Measurements from ENCODE around the gene SALL1. TPM values are rescaled to one million over a fixed set of nuclear protein-coding genes. Genes with fewer than 3 reads are reported as not detected.

The SALL1 gene
- total and polyA plus RNA-seq, 9 of the 15 experiments (the other 6 are each of a cell fraction or from before 2014, with no cell fraction given), result not detected

- H3K9me3 ChIP-seq (replicated peaks; ENCODE audit: control insufficient read depth, insufficient read depth, low read depth, low read length), result no peaks in the 10 kb centered on the region
- no peaks in the 10 kb centered on the region for H3K27me3 ChIP-seq (ENCODE audit: control insufficient read depth in 2 of 2, insufficient read depth in 2 of 2, low read length in 2 of 2)
- CTCF ChIA-PET (ENCODE audit: low intra/inter-chr PET ratio), result no interaction called here
- H3K36me3 ChIP-seq (ENCODE audit: control insufficient read depth, insufficient read depth, low read length), result no peaks in the 10 kb centered on the region
- no peaks in the 10 kb centered on the region for H3K4me1 ChIP-seq (replicated peaks in 1 of 2; ENCODE audit: control insufficient read depth in 2 of 2, insufficient read depth in 2 of 2, low read length in 2 of 2)
- no peak overlapping the region for H3K27ac ChIP-seq (ENCODE audit: extremely low read depth, low read depth, low read length)
- 0% methylated on average over 2 of the region's 4 CpGs for WGBS (ENCODE audit: insufficient coverage, low coverage, missing lambda C conversion rate)
- no TSS peak for BruUV-seq (replicated peaks)
- DNase-seq (ENCODE audit: extremely low read depth in 1 of 4, low spot score in 3 of 4) (no peak), ATAC-seq (no peak), FAIRE-seq (no peak)
- no peaks in the 10 kb centered on the region; the same call in 1 of the 2 replicates for H4K20me1 ChIP-seq (replicated peaks; ENCODE audit: control insufficient read depth, insufficient read depth, low read length)
- no peaks in the 10 kb centered on the region for H3K9me1 ChIP-seq (ENCODE audit: control insufficient read depth, insufficient read depth, low read length)
- no peak overlapping the region for H3K4me2 ChIP-seq (ENCODE audit: insufficient read depth, low read length)
- H2AFZ ChIP-seq (ENCODE audit: low read depth, low read length), result no peak overlapping the region
- no peaks in the 10 kb centered on the region for H3K79me2 ChIP-seq (ENCODE audit: control insufficient read depth, insufficient read depth, low read length)
- no peak overlapping the region for H3K4me3 ChIP-seq
- in situ Hi-C loops (cut with MboI), result no loop called here
- intact Hi-C loops (cut with micrococcal nuclease), result no loop called here
- POLR2A ChIA-PET, result no interaction called here
- no peak overlapping the region for H3K9ac ChIP-seq (ENCODE audit: insufficient read depth in 1 of 2, low read depth in 2 of 2, low read length in 2 of 2)
- TF ChIP-seq ZNF316 (IDR thresholded peaks at IDR 0.05) (no peak), TBP (optimal IDR thresholded peaks at IDR 0.05; ENCODE audit: low read depth, low read length) (no peak), ZNF436 (CRISPR knock-in tag; IDR thresholded peaks at IDR 0.05) (no peak)
- TF ChIP-seq, protein P1, sequence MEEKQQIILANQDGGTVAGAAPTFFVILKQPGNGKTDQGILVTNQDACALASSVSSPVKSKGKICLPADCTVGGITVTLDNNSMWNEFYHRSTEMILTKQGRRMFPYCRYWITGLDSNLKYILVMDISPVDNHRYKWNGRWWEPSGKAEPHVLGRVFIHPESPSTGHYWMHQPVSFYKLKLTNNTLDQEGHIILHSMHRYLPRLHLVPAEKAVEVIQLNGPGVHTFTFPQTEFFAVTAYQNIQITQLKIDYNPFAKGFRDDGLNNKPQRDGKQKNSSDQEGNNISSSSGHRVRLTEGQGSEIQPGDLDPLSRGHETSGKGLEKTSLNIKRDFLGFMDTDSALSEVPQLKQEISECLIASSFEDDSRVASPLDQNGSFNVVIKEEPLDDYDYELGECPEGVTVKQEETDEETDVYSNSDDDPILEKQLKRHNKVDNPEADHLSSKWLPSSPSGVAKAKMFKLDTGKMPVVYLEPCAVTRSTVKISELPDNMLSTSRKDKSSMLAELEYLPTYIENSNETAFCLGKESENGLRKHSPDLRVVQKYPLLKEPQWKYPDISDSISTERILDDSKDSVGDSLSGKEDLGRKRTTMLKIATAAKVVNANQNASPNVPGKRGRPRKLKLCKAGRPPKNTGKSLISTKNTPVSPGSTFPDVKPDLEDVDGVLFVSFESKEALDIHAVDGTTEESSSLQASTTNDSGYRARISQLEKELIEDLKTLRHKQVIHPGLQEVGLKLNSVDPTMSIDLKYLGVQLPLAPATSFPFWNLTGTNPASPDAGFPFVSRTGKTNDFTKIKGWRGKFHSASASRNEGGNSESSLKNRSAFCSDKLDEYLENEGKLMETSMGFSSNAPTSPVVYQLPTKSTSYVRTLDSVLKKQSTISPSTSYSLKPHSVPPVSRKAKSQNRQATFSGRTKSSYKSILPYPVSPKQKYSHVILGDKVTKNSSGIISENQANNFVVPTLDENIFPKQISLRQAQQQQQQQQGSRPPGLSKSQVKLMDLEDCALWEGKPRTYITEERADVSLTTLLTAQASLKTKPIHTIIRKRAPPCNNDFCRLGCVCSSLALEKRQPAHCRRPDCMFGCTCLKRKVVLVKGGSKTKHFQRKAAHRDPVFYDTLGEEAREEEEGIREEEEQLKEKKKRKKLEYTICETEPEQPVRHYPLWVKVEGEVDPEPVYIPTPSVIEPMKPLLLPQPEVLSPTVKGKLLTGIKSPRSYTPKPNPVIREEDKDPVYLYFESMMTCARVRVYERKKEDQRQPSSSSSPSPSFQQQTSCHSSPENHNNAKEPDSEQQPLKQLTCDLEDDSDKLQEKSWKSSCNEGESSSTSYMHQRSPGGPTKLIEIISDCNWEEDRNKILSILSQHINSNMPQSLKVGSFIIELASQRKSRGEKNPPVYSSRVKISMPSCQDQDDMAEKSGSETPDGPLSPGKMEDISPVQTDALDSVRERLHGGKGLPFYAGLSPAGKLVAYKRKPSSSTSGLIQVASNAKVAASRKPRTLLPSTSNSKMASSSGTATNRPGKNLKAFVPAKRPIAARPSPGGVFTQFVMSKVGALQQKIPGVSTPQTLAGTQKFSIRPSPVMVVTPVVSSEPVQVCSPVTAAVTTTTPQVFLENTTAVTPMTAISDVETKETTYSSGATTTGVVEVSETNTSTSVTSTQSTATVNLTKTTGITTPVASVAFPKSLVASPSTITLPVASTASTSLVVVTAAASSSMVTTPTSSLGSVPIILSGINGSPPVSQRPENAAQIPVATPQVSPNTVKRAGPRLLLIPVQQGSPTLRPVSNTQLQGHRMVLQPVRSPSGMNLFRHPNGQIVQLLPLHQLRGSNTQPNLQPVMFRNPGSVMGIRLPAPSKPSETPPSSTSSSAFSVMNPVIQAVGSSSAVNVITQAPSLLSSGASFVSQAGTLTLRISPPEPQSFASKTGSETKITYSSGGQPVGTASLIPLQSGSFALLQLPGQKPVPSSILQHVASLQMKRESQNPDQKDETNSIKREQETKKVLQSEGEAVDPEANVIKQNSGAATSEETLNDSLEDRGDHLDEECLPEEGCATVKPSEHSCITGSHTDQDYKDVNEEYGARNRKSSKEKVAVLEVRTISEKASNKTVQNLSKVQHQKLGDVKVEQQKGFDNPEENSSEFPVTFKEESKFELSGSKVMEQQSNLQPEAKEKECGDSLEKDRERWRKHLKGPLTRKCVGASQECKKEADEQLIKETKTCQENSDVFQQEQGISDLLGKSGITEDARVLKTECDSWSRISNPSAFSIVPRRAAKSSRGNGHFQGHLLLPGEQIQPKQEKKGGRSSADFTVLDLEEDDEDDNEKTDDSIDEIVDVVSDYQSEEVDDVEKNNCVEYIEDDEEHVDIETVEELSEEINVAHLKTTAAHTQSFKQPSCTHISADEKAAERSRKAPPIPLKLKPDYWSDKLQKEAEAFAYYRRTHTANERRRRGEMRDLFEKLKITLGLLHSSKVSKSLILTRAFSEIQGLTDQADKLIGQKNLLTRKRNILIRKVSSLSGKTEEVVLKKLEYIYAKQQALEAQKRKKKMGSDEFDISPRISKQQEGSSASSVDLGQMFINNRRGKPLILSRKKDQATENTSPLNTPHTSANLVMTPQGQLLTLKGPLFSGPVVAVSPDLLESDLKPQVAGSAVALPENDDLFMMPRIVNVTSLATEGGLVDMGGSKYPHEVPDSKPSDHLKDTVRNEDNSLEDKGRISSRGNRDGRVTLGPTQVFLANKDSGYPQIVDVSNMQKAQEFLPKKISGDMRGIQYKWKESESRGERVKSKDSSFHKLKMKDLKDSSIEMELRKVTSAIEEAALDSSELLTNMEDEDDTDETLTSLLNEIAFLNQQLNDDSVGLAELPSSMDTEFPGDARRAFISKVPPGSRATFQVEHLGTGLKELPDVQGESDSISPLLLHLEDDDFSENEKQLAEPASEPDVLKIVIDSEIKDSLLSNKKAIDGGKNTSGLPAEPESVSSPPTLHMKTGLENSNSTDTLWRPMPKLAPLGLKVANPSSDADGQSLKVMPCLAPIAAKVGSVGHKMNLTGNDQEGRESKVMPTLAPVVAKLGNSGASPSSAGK (IDR thresholded peaks at IDR 0.05), result no peak
Measured at GRCh38 chr16:51103590-51103989, 47.5 kb downstream of the SALL1 start.

All from K562 (cell line).